Measurements from ENCODE around the gene C22orf15.
A peak's percentile ranks its signal among the peaks of the same experiment; 100 is the strongest.

C22orf15 gene

GRCh38 chr22:23751441-23751996, 11.3 kb upstream of the C22orf15 start:
- no peak for DNase-seq

GRCh38 chr22:23752090-23752691, 10.6 kb upstream of the C22orf15 start:
- DNase-seq = no peak

- DNase-seq = no peak
Measured at GRCh38 chr22:23752750-23753149, 10.0 kb upstream of the C22orf15 start.

GRCh38 chr22:23753385-23753784, 9.4 kb upstream of the C22orf15 start:
- no peak for DNase-seq

GRCh38 chr22:23754220-23754919, 8.4 kb upstream of the C22orf15 start, which contains the start of gene VPREB3:
TSS of gene VPREB3 (minus strand) at chr22:23754425. CDS start at chr22:23754363, 62 bp downstream.
- DNase-seq = no peak

- no peak for DNase-seq
Measured at GRCh38 chr22:23754980-23755636, 7.7 kb upstream of the C22orf15 start.

GRCh38 chr22:23755711-23756110, 7.1 kb upstream of the C22orf15 start:
- no peak for DNase-seq

GRCh38 chr22:23756891-23757290, 5.9 kb upstream of the C22orf15 start:
- no peak for DNase-seq

GRCh38 chr22:23759566-23759965, 3.2 kb upstream of the C22orf15 start:
- DNase-seq = no peak

- no peak for DNase-seq
Measured at GRCh38 chr22:23760056-23760455, 2.7 kb upstream of the C22orf15 start.

GRCh38 chr22:23763579-23763945, 772 bp downstream of the C22orf15 start:
- DNase-seq = peak; percentile 16

- no peak for DNase-seq
Measured at GRCh38 chr22:23763954-23764353, 1.2 kb downstream of the C22orf15 start.

GRCh38 chr22:23764899-23765881, 2.4 kb downstream of the C22orf15 start:
- DNase-seq = no peak

GRCh38 chr22:23767303-23767672, 4.5 kb downstream of the C22orf15 start:
- no peak for DNase-seq

- peak; percentile 93 for DNase-seq
Measured at GRCh38 chr22:23767673-23768548, 5.1 kb downstream of the C22orf15 start, which contains the start of gene CHCHD10. TSS of gene CHCHD10 (minus strand) at chr22:23767972. CDS start at chr22:23767874, 98 bp downstream.

GRCh38 chr22:23769321-23769965, 6.7 kb downstream of the C22orf15 start:
- no peak for DNase-seq

- DNase-seq = no peak
Measured at GRCh38 chr22:23772315-23772648, 9.5 kb downstream of the C22orf15 start.

GRCh38 chr22:23772649-23773473, 10.1 kb downstream of the C22orf15 start, which contains the start of gene MMP11:
TSS of gene MMP11 (plus strand) at chr22:23772849. CDS start at chr22:23772871, 22 bp downstream.
- peak; percentile 45 for DNase-seq

GRCh38 chr22:23773483-23774113, 10.8 kb downstream of the C22orf15 start:
- no peak for DNase-seq
